H1 (cell line): Measurements from ENCODE around the gene RAET1E. TPM values are rescaled to one million over a fixed set of nuclear protein-coding genes. Genes with fewer than 3 reads are reported as not detected.

Source experiments
- ATF2 ChIP-seq: IDR thresholded peaks from 2 replicates; pipeline ENCODE4 v1.6.1; 2012; ENCODE audit warnings: low read length, inconsistent platforms
- BRCA1 ChIP-seq: IDR thresholded peaks from 2 replicates; pipeline ENCODE4 v1.6.1; 2012; ENCODE audit warnings: low read depth, low read length, improper control_type of control experiment
- GABPA ChIP-seq: IDR thresholded peaks from 2 replicates; pipeline ENCODE4 v1.6.1; 2011; ENCODE audit warnings: mild to moderate bottlenecking, low read length, moderate library complexity, borderline replicate concordance; ENCODE audit not compliant: insufficient read depth
- KDM5A ChIP-seq: fragments of 200-600 bp; IDR thresholded peaks from 2 replicates; pipeline ENCODE4 v1.7.1; 2012; ENCODE audit warnings: mild to moderate bottlenecking, low read length, inconsistent platforms, mixed read lengths
- TAF7 ChIP-seq: optimal IDR thresholded peaks from 2 replicates; pipeline ENCODE3; 2011; ENCODE audit warnings: low read depth, mild to moderate bottlenecking, inconsistent platforms, low read length, moderate library complexity, borderline replicate concordance
- USF2 ChIP-seq: IDR thresholded peaks from 2 replicates; pipeline ENCODE4 v1.6.1; 2011; ENCODE audit warnings: low read length, improper control_type of control experiment
- YY1 ChIP-seq: IDR thresholded peaks from 2 replicates; pipeline ENCODE4 v1.6.1; 2011; ENCODE audit warnings: low read depth, mild to moderate bottlenecking, low read length
- polyA plus RNA-seq, 7 experiments: library from polyadenylated mRNA; depleted of rRNA in 3 of 7; stranded (reverse) in 5 of 7; unstranded in 2 of 7; fragments of >200 nt in 5 of 7; fragments of 200-250 nt in 2 of 7; gene quantifications; 1 replicate in 5 of 7; 2 replicates in 1 of 7; 4 replicates in 1 of 7; pipeline versions ENCODE4 v1.2.1 to v1.2.3, GENCODE V29; 2011 to 2013; ENCODE audit warnings: missing spikeins in 2 of 7, mixed read lengths in 2 of 7
- total RNA-seq: library from RNA; stranded (reverse); fragmentation: NEBNext Ultra II Directional; extraction: Animal tissue kit (Norgen Biotek cat#: 25700); gene quantifications from 2 replicates; pipeline ENCODE4 v1.2.1, GENCODE V29; 2021

The RAET1E gene
- total and polyA plus RNA-seq, 2 of the 8 experiments (the other 6 are each of a cell fraction or from before 2014, with no cell fraction given), result not detected

GRCh38 chr6:149856256-149856994 lies 41.5 kb downstream of the RAET1E start (continued):
- TF ChIP-seq GABPA (no peak), ATF2 (no peak), USF2 (no peak), TAF7 (no peak), YY1 (no peak), KDM5A (no peak), BRCA1 (no peak)
